Neural cell (in vitro differentiated cells): Measurements from ENCODE around the gene RAB40C. TPM values are rescaled to one million over a fixed set of nuclear protein-coding genes. Genes with fewer than 3 reads are reported as not detected.

Source experiments
- H2AFZ ChIP-seq: fragments of 200-600, 300-800 bp; sonication (generic), shearing (Covaris generic); 2 replicates; pipeline ENCODE4 v1.6.0; 2014; ENCODE audit warnings: low read depth, mild to moderate bottlenecking, antibody characterized with exemption, low read length, moderate library complexity
- H3F3A ChIP-seq: fragments of 200-600 bp; shearing (Covaris generic); 2 replicates; pipeline ENCODE4 v1.6.1; 2016; ENCODE audit warnings: mild to moderate bottlenecking, moderate library complexity, mixed read lengths, antibody characterized with exemption, low read length; ENCODE audit not compliant: insufficient read depth, poor library complexity, severe bottlenecking
- H3K27ac ChIP-seq: fragments of 200-600, 300-800 bp; sonication (generic), shearing (Covaris generic); 2 replicates; pipeline ENCODE4 v1.5.1; 2014; ENCODE audit warnings: mild to moderate bottlenecking, low read length, moderate library complexity
- H3K27me3 ChIP-seq: fragments of 300-800, 200-600 bp; sonication (generic), shearing (Covaris generic); 2 replicates; pipeline ENCODE4 v1.6.0; 2014; ENCODE audit warnings: mild to moderate bottlenecking, low read depth, low read length, moderate library complexity; ENCODE audit not compliant: insufficient read depth
- H3K36me3 ChIP-seq: fragments of 300-800, 200-600 bp; sonication (generic), shearing (Covaris generic); 2 replicates; pipeline ENCODE4 v1.5.1; 2014; ENCODE audit warnings: mild to moderate bottlenecking, antibody characterized with exemption, low read length, moderate library complexity; ENCODE audit not compliant: insufficient read depth
- H3K4me2 ChIP-seq: fragments of 300-800, 200-600 bp; sonication (generic), shearing (Covaris generic); 2 replicates; pipeline ENCODE4 v1.6.0; 2014; ENCODE audit warnings: mild to moderate bottlenecking, low read length
- H3K4me3 ChIP-seq: fragments of 300-800, 200-600 bp; sonication (generic), shearing (Covaris generic); 2 replicates; pipeline ENCODE4 v1.5.1; 2014; ENCODE audit warnings: mild to moderate bottlenecking, low read length, moderate library complexity
- H3K79me2 ChIP-seq: fragments of 200-600 bp; shearing (Covaris generic); replicated peaks from 2 replicates; pipeline ENCODE4 v1.6.0; 2014; ENCODE audit warnings: mild to moderate bottlenecking, low read length, moderate library complexity; ENCODE audit not compliant: insufficient read depth
- H3K9ac ChIP-seq: fragments of 300-800, 200-600 bp; sonication (generic), shearing (Covaris generic); 2 replicates; pipeline ENCODE4 v1.6.1; 2016; ENCODE audit warnings: mild to moderate bottlenecking, low read length, mixed read lengths
- H3K9me2 ChIP-seq: fragments of 200-600 bp; shearing (Covaris generic); 2 replicates; pipeline ENCODE4 v1.6.1; 2016; ENCODE audit warnings: mild to moderate bottlenecking, low read length, mixed read lengths; ENCODE audit not compliant: insufficient read depth
- H3K9me3 ChIP-seq: fragments of 200-600, 300-800 bp; sonication (generic), shearing (Covaris generic); 2 replicates; pipeline ENCODE4 v1.6.1; 2016; ENCODE audit warnings: mild to moderate bottlenecking, mixed run types, low read length, moderate library complexity, mixed read lengths
- H4K20me1 ChIP-seq: fragments of 200-600 bp; shearing (Covaris generic); 2 replicates; pipeline ENCODE4 v1.6.1; 2016; ENCODE audit warnings: mild to moderate bottlenecking, mixed run types; ENCODE audit not compliant: insufficient read depth
- EP300 ChIP-seq: fragments of 450-650 bp; conservative IDR thresholded peaks from 2 replicates; pipeline ENCODE4 v1.6.1; 2014; ENCODE audit warnings: antibody characterized with exemption, mild to moderate bottlenecking, moderate library complexity; ENCODE audit not compliant: poor library complexity, severe bottlenecking
- EZH2 ChIP-seq: fragments of 200-600, 300-800 bp; shearing (Covaris generic), sonication (generic); IDR thresholded peaks from 2 replicates; pipeline ENCODE4 v1.6.1; 2014; ENCODE audit warnings: antibody characterized with exemption, low read length, borderline replicate concordance, mild to moderate bottlenecking; ENCODE audit not compliant: insufficient read depth, poor library complexity, severe bottlenecking
- MXI1 ChIP-seq: fragments of 450-650 bp; conservative IDR thresholded peaks from 2 replicates; pipeline ENCODE4 v1.6.1; 2014; ENCODE audit warnings: antibody characterized with exemption, mild to moderate bottlenecking; ENCODE audit not compliant: poor library complexity, severe bottlenecking
- POLR2AphosphoS5 ChIP-seq: IDR thresholded peaks from 2 replicates; pipeline ENCODE4 v1.6.1; 2012
- RAD21 ChIP-seq: fragments of 450-650 bp; conservative IDR thresholded peaks from 2 replicates; pipeline ENCODE4 v1.6.1; 2014; ENCODE audit warnings: antibody characterized with exemption, mild to moderate bottlenecking, moderate library complexity
- SMC3 ChIP-seq: fragments of 450-650 bp; conservative IDR thresholded peaks from 2 replicates; pipeline ENCODE4 v1.6.1; 2014; ENCODE audit warnings: antibody characterized with exemption, mild to moderate bottlenecking, moderate library complexity; ENCODE audit not compliant: poor library complexity
- TAF1 ChIP-seq: IDR thresholded peaks from 2 replicates; pipeline ENCODE4 v1.6.1; 2012; ENCODE audit warnings: low read depth
- polyA plus RNA-seq: library from polyadenylated mRNA; depleted of rRNA; stranded (reverse); fragments of >200 nt; gene quantifications from 2 replicates; pipeline ENCODE4 v1.2.3, GENCODE V29; 2014
- TF ChIP-seq, protein P1 (sequence below): IDR thresholded peaks from 2 replicates; pipeline ENCODE4 v1.6.1; 2012; ENCODE audit warnings: borderline replicate concordance
- TF ChIP-seq, protein P2 (sequence below): fragments of 450-650 bp; IDR thresholded peaks from 2 replicates; pipeline ENCODE4 v1.5.1; 2014; ENCODE audit warnings: antibody characterized with exemption, mild to moderate bottlenecking, moderate library complexity; ENCODE audit not compliant: poor library complexity, severe bottlenecking

Gene RAB40C
- polyA plus RNA-seq, 1 donor from 2014 or later = 40.7 TPM

DNA sequence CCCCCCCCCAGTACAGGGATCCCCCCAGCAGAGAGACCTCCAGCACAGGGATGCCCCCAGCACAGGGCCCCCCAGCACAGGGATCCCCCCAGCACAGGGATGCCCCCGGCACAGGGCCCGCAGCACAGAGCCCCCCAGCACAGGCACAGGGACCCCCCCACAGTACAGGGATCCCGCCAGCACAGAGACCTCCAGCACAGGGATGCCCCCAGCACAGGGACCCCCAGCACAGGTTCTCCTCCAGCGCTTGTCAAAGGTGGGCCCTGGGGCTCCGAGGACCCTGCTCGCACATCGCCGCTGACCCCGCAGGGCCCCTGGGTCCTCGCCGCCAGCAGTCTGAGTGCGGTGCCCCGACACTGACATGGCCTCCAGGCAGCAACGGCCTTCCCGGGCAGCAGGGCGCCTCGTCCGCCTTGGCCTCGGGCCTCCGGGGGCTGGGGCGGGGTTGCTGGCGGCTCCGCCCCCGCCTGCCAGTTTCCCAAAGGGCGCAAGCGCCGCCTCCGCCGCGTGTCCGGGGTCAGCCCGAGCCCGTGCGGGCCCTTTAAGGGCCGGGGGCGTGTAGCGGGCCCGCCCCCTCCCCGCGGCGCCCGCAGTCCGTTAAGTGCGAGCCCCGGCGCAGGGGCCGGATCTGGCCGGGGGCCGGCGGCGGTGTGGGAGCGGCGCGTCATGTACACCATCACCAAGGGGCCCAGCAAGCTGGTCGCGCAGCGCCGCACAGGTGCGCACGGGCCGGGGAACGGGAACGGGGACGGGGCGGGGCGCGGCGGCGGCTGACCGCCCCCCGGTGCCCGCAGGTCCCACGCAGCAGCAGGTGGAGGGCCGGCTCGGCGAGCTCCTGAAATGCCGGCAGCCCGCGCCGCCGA lies 51.7 kb downstream of the RAB40C start, which contains the start of gene MCRIP2:
Gene MCRIP2 (plus strand): TSS at position 503 of the 863 bp plus-strand sequence. CDS start 164 bp downstream, at position 667.
- H3K4me3 ChIP-seq = peak within 1 kb of the TSS; percentile 82
- TF ChIP-seq SMC3 (peak; percentile 16), POLR2AphosphoS5 (peak; percentile 71), TAF1 (no peak), RAD21 (no peak), MXI1 (peak; percentile 81), EZH2 (no peak), EP300 (peak; percentile 23)
- TF ChIP-seq, protein P1, sequence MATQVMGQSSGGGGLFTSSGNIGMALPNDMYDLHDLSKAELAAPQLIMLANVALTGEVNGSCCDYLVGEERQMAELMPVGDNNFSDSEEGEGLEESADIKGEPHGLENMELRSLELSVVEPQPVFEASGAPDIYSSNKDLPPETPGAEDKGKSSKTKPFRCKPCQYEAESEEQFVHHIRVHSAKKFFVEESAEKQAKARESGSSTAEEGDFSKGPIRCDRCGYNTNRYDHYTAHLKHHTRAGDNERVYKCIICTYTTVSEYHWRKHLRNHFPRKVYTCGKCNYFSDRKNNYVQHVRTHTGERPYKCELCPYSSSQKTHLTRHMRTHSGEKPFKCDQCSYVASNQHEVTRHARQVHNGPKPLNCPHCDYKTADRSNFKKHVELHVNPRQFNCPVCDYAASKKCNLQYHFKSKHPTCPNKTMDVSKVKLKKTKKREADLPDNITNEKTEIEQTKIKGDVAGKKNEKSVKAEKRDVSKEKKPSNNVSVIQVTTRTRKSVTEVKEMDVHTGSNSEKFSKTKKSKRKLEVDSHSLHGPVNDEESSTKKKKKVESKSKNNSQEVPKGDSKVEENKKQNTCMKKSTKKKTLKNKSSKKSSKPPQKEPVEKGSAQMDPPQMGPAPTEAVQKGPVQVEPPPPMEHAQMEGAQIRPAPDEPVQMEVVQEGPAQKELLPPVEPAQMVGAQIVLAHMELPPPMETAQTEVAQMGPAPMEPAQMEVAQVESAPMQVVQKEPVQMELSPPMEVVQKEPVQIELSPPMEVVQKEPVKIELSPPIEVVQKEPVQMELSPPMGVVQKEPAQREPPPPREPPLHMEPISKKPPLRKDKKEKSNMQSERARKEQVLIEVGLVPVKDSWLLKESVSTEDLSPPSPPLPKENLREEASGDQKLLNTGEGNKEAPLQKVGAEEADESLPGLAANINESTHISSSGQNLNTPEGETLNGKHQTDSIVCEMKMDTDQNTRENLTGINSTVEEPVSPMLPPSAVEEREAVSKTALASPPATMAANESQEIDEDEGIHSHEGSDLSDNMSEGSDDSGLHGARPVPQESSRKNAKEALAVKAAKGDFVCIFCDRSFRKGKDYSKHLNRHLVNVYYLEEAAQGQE = peak; percentile 28
- TF ChIP-seq, protein P2, sequence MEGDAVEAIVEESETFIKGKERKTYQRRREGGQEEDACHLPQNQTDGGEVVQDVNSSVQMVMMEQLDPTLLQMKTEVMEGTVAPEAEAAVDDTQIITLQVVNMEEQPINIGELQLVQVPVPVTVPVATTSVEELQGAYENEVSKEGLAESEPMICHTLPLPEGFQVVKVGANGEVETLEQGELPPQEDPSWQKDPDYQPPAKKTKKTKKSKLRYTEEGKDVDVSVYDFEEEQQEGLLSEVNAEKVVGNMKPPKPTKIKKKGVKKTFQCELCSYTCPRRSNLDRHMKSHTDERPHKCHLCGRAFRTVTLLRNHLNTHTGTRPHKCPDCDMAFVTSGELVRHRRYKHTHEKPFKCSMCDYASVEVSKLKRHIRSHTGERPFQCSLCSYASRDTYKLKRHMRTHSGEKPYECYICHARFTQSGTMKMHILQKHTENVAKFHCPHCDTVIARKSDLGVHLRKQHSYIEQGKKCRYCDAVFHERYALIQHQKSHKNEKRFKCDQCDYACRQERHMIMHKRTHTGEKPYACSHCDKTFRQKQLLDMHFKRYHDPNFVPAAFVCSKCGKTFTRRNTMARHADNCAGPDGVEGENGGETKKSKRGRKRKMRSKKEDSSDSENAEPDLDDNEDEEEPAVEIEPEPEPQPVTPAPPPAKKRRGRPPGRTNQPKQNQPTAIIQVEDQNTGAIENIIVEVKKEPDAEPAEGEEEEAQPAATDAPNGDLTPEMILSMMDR = no peak
- no peaks in the 10 kb centered on the region for H3K9me2 ChIP-seq
- H4K20me1 ChIP-seq = no peaks in the 10 kb centered on the region
- H3K9ac ChIP-seq = peak within 1 kb of the TSS; percentile 77
- peak within 1 kb of the TSS; percentile 20 for H3K27ac ChIP-seq
- no peaks in the 10 kb centered on the region for H3F3A ChIP-seq
- H2AFZ ChIP-seq = no peak within 1 kb of the TSS
- peak within 1 kb of the TSS; percentile 70 for H3K4me2 ChIP-seq
- no peaks in the 10 kb centered on the region for H3K9me3 ChIP-seq
- no peaks in the 10 kb centered on the region for H3K36me3 ChIP-seq
- no peaks in the 10 kb centered on the region for H3K27me3 ChIP-seq
- H3K79me2 ChIP-seq = no peaks in the 10 kb centered on the region

DNA sequence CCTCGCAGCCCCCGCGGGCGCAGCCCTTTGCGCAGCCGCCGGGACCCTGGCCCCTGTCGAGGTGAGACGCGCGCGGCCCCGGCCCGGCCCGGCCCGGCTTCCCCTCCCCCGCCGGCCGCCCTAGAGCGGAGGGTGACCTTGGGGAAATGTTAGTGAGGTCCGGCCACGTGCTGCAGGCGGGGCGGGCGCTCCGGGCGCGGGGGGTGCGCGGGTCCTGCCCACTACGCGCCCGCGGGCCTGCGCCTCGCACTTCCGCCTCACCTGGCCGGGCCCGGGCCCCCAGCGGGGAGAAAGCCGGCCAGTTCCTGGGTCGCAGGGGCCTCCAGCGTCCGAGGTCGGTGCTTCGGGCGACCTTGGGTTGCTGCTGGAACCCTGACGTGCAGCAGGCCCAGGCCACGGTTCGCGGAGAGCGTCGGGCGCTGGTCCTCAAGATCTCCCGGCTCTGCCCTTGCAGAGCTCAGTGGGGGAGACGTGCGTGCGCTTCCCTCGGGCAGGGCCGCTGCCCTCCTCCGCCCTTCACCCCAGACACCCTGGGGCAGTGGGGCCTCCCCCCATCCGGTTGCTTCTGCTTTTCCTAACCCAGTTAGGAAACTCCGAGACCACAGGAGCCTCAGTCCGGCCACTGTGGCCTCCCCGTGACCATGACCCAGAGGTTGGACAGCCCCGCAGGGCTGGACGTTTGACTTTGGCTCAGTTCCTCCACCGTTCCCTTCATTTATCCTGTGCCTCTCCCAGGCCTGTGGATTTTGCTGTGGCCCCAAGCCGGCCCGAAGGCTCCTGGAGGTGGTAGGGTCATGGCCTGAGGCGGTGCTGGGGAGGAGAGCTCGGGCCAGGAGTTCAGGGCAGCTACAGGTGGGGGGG lies 52.6 kb downstream of the RAB40C start:
- peak overlapping the region; percentile 77 for H3K9ac ChIP-seq
- H3K27ac ChIP-seq = no peak overlapping the region
- H3K4me2 ChIP-seq = peak overlapping the region; percentile 39
- H3K27me3 ChIP-seq = no peaks in the 10 kb centered on the region
- TF ChIP-seq EZH2 = no peak
- peak; percentile 7 for TF ChIP-seq MXI1
- no peaks in the 10 kb centered on the region for H3K79me2 ChIP-seq
- H3K9me2 ChIP-seq = no peaks in the 10 kb centered on the region
- H3K4me3 ChIP-seq = peak overlapping the region; percentile 82
- H4K20me1 ChIP-seq = no peaks in the 10 kb centered on the region
- no peaks in the 10 kb centered on the region for H3K9me3 ChIP-seq
- no peak overlapping the region for H2AFZ ChIP-seq
- no peaks in the 10 kb centered on the region for H3F3A ChIP-seq
- H3K36me3 ChIP-seq = no peaks in the 10 kb centered on the region
